ENCODE results near the gene PRKCH.
"Not testable (repeated sequence)": the region's sequence is repeated elsewhere in the genome, so short reads cannot be mapped to it uniquely, and the experiment has no call there.

Gene PRKCH

DNA sequence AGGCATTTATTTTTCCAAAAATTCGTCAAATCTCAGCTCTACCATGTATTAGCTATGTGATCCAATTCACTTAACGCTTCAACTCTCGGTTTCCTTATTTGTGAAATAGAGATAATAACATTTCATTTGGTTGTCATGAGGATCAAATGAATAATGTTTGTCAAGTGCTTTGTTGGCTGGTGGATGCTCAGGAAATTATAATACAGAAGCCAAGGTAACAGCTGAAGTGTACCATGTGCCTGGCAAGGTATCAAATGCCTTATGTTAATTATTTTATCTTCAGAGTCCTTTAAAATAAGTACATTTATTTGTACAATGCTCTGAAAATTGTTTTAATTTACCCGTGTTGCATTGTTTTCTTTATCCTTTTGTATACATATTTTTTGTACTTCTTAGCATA lies 6.1 kb upstream of the PRKCH start:
- no peak for DNase-seq

DNA sequence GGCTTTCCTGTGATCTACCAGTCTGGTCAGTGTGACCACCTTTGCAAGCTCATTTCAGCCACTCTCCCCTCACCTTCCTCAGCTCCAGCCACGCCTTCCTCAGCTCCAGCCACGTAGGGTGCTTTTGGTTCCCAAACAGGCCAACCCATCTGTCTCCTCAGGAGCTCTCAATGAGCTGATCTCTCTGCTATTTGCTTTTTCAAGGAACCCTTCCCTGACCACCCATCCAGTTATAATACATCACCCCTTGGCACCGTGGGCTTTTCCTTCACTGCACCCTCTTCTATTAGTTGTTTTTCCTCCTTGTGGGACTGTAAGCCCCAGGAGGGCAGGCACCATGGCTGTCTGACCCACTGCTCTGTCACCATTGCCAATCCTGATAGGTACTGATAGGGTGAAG lies 2.3 kb upstream of the PRKCH start:
- no peak for DNase-seq

DNA sequence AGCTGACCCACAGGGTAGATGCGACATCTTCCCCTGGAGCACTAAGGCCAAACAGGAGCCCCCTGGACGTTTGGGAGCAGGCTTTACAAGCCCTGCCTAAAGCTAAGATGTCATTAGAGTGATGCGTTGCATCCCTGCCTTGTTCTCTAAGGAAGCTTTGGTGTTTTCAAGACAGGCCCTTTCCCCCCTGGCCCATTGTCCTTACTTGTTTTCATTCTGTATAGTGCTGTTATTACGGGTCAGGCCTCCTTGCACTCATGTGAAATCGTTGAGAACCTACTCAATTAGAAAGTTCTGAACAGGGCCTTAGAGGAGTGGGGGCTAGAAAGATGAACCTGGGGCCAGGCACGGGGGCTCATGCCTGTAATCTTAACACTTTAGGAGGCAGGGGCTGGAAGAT lies 1.7 kb upstream of the PRKCH start:
- no peak for DNase-seq

DNA sequence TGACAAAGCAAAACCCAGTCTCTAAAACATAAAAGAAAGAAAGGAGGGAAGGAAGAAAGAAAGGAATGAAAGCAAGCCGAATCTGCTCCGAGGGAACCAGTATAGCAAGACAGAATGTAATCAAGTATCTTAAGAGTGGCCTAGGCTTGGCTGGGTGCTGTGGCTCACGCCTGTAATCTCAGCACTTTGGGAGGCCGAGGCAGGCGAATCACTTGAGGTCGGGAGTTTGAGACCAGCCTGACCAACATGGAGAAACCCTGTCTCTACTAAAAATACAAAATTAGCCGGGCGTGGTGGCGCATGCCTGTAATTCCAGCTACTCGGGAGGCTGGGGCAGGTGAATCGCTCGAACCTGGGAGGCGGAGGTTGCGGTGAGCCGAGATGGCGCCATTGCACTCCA lies 1.2 kb upstream of the PRKCH start:
- DNase-seq: not testable (repeated sequence)

DNA sequence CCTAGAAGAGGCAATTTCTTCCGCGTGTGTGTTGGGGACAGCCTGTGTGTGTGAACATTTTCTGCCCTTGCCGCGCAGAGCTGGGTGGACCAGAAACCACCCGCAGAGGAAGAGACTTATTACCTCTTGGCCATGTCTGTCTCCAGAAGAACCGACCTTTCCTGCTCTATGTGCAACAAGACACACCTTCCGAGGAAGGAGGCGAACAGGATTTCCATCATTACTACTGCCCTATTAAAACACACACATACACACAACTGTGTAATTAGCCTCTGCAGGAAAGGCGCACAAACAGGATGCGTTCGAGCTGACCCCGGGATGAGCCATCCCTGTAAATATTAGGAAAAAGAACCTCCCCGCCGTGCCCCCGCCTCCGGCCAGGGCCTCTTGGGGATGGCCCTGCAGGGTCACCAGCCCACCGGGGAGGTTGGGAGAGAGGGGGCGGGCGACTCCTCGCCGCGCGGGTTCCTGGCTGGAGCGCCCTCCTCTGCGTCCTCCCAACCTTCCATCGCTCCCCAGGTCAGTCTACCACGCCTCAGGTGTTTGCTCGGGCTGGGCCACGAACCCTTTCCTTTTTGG lies 484 bp upstream of the PRKCH start:
- no peak for DNase-seq

DNA sequence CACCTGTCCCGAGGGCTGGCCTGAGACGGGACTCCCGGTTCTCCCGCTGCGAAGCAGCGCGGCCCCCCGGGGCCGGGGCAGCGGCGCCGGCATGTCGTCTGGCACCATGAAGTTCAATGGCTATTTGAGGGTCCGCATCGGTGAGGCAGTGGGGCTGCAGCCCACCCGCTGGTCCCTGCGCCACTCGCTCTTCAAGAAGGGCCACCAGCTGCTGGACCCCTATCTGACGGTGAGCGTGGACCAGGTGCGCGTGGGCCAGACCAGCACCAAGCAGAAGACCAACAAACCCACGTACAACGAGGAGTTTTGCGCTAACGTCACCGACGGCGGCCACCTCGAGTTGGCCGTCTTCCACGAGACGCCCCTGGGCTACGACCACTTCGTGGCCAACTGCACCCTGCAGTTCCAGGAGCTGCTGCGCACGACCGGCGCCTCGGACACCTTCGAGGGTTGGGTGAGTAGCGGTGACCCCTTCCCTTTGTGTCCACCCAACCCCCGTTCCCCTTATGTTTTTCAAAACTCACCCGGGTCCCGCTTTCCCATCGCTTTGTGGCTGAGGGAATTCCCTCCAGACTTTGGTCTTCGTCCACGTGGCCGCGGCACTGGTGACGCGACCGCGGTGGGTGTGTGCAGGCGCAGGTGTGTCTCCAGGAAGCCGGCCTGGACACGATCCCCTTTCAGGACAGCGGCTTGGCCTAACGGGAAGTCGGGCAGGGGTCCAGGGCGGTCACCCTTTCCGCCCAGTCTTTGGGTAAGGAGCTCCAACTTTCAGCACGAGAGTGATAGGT lies 826 bp downstream of the PRKCH start:
- DNase-seq: peak; percentile 40

DNA sequence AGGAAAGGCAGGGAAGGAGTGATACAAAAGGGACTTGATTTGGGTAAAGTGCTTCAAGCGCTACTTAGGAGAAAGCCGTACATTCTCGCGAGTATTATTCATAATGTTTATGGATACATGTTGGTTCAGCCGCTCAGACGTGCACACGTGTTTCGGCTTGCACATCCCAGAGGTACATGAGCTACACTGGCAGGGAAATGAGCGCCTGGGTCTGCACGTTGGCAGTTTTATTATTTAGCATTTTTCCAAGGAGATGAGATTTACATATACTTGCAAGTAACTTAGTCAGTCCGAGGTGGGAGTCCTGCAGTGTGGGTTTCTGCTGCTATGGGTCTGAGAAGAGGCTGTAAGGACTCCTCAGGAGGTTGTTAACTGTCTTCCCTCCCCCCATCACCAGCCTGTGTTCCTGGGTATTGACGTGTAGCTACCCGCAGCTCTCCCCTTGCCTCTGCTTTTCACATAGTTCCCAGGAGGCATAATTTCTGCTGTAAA lies 1.5 kb downstream of the PRKCH start:
- DNase-seq: peak; percentile 59

DNA sequence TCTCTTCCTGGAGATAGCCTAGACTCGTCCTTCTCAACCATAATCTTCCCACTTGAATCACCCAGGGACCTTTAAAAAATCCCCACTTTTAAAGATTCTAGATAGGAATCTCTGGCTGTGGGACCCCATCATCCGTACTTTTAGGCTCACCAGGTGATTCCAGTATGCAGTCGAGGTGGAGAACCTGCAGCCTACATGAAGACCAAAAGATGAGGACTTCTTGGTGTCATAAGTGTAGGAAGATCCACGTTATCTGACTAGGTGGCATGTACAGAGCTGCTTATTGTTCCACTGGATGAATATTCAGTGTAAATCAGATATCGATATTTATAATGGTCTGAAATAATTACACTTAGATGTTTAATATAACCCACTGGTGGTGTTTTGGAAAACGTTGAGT lies 2.6 kb downstream of the PRKCH start:
- DNase-seq: no peak

DNA sequence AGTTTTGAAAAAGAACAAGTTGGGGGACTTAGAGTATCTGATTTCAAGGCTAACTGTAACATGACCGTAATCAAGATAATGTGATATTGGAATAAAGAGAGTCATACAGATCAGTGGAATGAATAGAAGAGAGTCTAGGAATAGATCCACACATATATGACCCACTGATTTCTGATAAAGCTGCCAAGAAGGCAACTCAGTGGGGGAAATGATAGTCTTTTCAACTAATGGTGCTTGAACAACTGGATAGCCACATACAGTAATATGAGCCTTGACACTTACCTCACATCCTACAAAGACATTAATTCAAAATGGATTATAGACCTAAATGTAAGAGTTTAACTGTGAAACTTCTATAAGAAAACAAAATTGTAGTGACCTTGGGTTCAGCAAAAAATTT lies 3.8 kb downstream of the PRKCH start:
- no peak for DNase-seq

DNA sequence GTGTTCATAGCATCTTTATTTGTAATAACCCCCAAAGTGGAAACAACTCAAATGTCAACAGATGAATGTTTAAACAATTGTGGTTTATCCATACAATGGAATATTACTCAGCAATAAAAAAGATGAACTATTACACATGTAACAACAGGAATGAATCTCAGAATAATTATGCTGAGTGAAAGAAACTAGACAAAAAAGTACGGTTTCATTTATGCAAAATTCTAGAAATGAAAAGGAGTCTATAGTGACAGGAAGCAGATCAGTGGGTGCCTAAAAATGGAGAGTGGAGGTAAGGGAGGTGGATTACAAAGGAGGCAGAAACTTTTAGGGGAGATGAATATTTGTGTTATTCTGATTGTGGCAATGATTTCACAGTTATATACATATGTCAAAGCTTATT lies 4.8 kb downstream of the PRKCH start:
- no peak for DNase-seq

DNA sequence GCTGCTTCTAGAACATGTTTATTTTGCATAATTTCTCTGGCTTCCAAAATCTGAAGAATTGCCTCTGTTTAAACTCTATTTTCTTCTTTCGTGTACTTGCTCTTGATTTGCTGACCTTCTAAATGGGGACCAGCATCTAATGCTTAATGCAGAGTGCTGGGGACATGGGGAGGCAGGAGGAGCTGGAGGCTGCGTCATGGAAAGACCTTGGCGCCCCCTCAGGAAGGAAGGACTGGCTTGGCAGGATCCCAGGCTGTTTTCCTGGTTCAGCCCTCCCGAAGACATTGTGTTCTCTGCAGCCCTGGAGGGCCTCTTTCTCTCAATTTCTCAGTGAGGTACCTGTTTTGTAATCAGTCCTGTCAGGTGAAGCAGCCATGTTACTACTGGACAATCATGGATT lies 5.5 kb downstream of the PRKCH start:
- no peak for DNase-seq

DNA sequence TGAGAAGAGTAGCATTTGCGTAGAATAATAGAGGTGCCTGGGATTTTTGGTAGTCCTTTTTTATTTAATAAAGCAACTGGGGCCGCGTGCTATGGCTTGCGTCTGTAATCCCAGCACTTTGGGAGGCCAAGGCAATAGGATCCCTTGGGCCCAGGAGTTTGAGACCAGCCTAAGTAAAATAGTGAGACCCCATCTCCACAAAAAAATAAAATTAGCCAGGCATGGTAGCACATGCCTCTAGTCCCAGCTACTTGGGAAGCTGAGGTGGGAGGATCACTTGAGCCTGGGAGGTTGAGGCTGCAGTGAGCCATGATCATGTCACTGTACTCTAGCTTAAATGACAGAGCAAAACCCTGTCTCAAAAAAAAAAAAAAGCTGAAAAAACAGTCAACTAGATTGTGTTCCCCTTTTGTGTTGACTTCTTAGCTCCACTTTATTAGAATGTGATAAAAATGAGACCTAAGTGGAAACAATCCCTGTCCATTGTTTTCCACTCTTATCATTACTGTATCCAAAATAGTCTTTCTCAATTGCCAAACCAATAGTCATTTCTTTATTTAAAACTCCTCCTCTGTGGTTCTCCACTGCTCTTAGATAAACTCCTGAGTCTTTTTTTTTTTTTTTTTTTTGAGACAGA lies 7.4 kb downstream of the PRKCH start:
- no peak for DNase-seq

DNA sequence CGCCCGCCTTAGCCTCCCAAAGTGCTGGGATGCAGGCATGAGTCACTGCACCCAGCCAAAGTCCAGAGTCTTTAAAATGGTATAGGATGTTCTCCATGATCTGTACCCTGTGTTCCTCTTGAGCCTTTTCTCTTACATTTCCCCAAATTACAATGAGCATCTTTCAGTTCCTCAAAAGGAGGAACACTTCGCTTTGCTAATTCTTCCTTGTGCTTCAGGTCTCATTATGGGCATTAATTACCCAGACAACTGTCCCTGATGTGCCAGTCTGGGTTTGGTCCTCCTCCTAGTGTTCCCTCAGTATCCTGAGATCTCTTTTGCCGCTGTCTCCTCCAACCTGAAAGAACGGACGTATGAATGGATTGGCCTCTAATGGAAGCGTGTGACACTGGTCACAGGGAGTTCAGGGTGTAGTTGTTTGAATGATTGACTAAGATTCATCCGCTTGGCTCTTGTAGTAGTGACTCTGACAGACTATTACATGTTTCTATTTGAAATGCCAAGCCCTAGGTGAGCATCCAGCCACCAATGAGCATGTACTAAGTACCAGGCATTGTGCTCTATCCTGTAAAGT lies 8.2 kb downstream of the PRKCH start:
- DNase-seq: no peak

DNA sequence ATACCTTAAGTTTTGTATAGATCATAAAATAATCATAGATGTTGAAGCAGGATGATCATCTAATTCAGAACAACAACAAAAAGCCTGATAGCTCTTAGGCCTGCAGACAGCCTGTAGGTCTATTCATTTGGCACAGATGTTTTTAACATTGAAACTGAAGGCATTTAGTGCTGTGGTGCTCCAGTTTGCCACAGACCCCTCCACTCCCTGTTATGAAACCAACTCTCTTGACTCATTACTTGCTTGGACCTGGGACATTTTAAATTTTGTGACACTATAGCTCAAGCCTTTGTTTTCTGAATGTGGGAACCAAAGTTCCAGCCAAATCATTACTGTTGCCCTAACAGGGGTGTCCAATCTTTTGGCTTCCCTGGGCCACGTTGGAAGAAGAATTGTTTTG lies 9.1 kb downstream of the PRKCH start:
- DNase-seq: no peak

DNA sequence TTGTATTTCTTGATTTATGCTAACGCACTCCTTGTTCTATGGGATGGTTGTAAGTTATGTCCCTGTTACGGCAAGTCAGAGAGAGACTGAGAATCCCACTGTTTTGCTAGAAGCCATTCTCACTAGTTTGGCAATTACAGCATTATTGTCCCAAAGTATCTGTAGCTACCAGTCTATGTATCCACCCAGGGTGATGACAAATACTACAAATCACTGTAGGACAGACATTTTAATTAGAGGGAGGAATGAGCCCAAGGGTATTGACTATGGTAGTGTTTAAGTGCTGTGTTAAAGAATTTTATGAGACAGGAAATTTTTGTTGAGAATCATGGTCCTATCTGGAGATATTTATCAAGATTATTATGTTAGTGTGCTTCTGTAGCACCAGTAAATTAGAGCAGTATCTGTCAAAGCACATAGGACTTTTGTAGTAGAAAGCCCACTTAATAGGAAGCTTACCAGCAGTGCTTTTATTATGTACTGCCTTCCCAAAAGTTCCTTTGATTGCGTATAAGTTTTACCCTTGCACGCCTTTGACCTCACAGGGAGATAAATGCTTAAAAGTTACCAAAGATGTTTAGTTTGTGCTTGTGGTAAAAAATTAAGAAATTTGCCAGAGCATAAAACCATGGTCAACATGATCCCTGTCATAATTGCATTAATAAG lies 10.7 kb downstream of the PRKCH start:
- no peak for DNase-seq

DNA sequence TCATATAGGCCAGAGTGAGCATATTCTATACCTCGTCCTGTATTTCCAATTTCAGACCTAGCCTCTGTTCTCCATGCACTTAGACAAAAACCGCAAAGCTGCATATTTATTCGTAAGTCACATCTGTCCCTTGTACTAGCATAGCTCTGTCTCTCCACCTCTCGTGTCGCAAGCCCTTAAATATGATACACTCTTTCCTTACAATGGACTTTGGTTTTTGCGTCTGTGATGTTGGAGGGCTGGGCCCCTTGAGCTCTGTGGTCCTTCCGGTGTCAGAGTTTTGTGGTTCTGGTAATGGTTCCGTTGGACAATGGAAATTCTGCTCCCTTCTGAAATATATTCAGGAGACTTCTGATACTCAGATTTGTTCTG lies 11.3 kb downstream of the PRKCH start:
- DNase-seq: no peak

DNA sequence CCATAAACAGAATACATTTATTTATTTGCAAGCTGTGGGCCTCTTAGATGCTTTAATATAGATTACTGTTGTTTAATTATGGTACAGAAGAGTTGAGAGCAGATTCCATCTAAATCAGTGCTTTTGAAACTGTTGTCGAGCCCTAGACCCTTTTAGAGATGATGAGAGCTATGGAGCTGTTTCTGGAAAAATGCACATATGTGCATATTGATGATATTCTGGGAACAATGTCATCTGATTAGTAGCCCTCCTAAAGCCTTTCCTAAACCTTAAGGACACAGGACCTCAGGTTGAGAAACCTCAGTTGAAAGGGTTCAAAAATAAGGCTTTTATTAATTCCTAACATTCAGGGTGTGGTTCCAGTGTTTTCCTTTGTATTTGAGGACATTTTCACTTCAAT lies 11.7 kb downstream of the PRKCH start:
- no peak for DNase-seq

DNA sequence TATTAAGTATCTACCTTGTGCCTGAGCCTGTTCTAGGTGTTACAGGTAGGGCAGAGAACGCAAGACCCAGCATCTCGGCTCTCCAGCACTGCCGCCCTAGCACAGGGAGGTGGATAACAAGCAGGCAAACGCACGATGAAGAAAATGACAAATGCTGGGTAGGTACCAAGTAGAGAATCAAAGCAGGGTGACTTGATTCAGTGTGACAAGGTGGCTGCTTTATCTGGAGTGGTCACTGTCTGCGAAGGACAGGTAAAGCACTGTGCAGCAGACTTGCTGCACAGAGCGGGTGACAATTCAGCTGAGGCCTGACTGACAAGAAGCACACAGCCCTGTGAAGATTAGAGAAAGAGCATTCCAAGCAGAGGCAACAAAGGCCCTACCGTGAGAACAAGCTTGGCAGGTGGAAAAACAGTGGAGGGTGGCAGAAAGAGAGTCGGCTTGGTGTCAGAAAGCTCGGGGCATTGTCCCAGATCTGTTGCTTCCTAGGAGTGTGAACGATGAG lies 12.9 kb downstream of the PRKCH start:
- peak; percentile 44 for DNase-seq

DNA sequence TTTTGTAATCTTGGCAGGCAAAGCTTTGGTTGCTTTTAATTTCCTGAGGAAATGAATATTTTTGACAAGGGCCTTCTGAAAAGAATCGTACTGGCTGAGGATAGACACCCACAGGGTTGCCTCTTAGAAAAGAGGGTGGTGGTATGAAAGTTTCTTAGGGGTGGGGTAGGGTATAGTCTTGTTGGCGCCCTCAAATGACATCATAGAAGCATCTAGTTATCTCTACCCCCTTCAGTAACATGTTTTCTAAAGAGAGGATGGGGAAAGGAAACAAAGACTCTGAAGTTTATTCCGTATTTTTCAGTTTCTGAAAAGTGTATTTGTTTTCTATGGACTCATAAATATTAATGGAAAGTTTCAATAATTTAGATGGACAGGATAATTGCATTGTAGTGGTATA lies 13.7 kb downstream of the PRKCH start:
- no peak for DNase-seq

DNA sequence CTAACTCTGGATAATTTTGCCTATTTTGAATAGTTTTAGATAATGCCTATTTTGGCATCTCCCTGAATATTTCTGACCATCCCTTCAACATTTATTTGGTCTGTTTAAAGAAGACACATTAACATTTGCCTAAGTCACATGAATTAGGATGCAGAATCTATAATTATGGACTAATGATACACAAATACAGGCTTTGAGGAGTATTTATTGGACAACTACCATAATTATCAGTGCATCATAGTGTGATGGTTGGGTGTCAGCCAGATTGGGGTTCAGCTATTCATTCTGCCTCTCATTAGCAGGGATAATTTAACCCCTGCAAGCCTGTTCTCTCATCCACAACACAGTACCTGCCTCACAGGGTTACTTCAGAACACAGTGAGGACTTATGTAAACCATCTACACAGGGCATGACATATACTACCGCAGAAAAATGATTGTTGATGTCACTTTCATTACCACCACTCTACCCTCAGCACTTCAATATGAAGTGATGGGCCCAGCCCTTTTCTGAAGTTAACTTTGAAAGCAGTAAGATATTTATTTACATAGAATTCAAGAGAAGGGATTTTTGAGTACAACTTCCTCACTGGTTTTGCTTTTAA lies 14.4 kb downstream of the PRKCH start:
- DNase-seq: no peak

DNA sequence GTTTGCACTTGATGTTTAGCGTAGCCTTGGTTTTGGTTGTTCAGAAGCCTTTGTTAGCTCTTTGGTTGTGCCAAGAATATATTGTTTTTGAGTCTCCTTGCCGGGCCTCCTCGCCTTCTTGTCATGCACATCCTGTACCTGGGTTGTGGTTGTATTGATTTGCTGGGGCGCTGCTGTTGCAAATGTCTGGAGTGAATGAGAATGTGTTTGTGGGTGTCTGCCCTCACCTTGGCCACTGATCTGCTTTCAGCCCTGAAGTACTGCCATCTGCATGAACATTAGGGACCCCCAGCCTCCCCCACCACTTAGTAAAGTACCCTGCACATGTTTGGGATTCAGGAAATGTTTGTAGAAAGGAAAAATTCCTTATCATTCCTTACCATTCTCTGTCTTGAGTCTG lies 16.5 kb downstream of the PRKCH start:
- peak; percentile 66 for DNase-seq

DNA sequence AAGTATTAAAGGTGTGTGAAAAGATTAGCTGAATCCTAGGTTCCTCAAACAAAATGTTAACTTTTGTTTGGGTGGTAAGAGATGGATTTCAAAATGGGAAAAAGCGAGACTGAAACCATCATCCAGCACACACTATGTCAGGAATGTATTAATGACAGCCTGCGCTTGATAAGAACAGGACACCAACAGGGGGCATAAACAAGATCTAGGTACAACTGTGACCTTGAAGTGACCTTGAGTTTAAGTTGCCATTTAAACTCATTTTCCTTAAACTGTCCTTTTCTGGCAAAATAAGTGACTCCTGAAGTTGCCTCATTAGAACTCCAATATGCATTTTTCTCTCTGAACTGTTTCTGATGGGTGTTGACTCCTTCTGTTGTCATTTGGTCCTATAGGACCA lies 17.1 kb downstream of the PRKCH start:
- DNase-seq: no peak
